Measurements from ENCODE around the gene RAI1.

DNA sequence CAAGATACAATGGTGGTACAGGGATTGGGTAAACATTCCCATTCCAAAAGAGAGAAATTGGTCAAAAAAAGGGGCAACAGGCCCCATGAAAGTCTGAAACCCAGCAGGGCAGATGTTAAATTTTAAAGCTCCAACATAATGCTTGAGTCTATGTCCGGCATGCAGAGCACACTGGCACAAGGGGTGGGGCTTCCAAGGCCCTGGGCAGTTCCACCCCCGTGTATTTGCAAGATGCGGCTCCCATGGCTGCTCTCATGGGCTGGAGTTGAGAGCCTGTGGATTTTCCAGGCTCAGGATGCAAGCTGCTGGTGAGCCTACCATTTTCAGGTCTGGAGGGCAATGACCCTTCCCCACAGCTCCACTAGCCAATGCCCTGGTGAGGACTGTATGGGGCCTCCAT lies 27.9 kb upstream of the RAI1 start:
- TF ChIP-seq TAF1 (IDR thresholded peaks at IDR 0.05; ENCODE audit: borderline replicate concordance, insufficient read depth, low read length) (no peak), POLR2AphosphoS5 (IDR thresholded peaks at IDR 0.05; ENCODE audit: low read depth, low read length) (no peak), FOXP2 (optimal IDR thresholded peaks at IDR 0.05; ENCODE audit: borderline replicate concordance, extremely low read depth, extremely low read length, insufficient read depth) (no peak), SIN3A (IDR thresholded peaks at IDR 0.05; ENCODE audit: borderline replicate concordance, insufficient read depth, low read length) (no peak)
- TF ChIP-seq, protein P1, sequence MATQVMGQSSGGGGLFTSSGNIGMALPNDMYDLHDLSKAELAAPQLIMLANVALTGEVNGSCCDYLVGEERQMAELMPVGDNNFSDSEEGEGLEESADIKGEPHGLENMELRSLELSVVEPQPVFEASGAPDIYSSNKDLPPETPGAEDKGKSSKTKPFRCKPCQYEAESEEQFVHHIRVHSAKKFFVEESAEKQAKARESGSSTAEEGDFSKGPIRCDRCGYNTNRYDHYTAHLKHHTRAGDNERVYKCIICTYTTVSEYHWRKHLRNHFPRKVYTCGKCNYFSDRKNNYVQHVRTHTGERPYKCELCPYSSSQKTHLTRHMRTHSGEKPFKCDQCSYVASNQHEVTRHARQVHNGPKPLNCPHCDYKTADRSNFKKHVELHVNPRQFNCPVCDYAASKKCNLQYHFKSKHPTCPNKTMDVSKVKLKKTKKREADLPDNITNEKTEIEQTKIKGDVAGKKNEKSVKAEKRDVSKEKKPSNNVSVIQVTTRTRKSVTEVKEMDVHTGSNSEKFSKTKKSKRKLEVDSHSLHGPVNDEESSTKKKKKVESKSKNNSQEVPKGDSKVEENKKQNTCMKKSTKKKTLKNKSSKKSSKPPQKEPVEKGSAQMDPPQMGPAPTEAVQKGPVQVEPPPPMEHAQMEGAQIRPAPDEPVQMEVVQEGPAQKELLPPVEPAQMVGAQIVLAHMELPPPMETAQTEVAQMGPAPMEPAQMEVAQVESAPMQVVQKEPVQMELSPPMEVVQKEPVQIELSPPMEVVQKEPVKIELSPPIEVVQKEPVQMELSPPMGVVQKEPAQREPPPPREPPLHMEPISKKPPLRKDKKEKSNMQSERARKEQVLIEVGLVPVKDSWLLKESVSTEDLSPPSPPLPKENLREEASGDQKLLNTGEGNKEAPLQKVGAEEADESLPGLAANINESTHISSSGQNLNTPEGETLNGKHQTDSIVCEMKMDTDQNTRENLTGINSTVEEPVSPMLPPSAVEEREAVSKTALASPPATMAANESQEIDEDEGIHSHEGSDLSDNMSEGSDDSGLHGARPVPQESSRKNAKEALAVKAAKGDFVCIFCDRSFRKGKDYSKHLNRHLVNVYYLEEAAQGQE (IDR thresholded peaks at IDR 0.05; ENCODE audit: insufficient read depth in 1 of 2, low read depth in 2 of 2, low read length in 2 of 2), result no peak

All from PFSK-1 (cell line).